Lung (tissue), 12 donors: Measurements from ENCODE around the gene MCF2. TPM values are rescaled to one million over a fixed set of nuclear protein-coding genes. Genes with fewer than 3 reads are reported as not detected.

Experiments
- ATAC-seq: fragments of 200-7000 bp; cut with Tn5 transposase; one replicate; pipeline ENCODE4 v1.9.1; 2020; ENCODE audit warnings: moderate number of reproducible peaks; ENCODE audit not compliant: insufficient read depth, low FRiP score
- DNase-seq, 3 donors: peaks; one replicate each; pipeline ENCODE4 v3.0.0-alpha.2; 2013 to 2017
- H3K27ac ChIP-seq, 2 donors: one replicate each; pipeline ENCODE4 v1.5.1; 2013; ENCODE audit warnings: mild to moderate bottlenecking in 2 of 2, moderate library complexity in 2 of 2, control low read depth in 1 of 2, inconsistent platforms in 1 of 2, low read depth in 1 of 2, low read length in 1 of 2
- H3K27me3 ChIP-seq, 3 donors: one replicate each; pipeline ENCODE4 v1.5.1; 2013; ENCODE audit warnings: low read length in 2 of 3; ENCODE audit not compliant: control insufficient read depth in 3 of 3, insufficient read depth in 3 of 3
- H3K36me3 ChIP-seq, 4 donors: one replicate each; pipeline ENCODE4 v1.5.1; 2013; ENCODE audit warnings: low read length in 4 of 4, mild to moderate bottlenecking in 1 of 4, moderate library complexity in 1 of 4; ENCODE audit not compliant: control insufficient read depth in 4 of 4, insufficient read depth in 4 of 4
- H3K4me1 ChIP-seq, 5 donors: one replicate each; pipeline ENCODE4 v1.5.1; 2013; ENCODE audit warnings: low read length in 5 of 5, mild to moderate bottlenecking in 2 of 5, moderate library complexity in 1 of 5; ENCODE audit not compliant: control insufficient read depth in 5 of 5, insufficient read depth in 5 of 5
- H3K4me3 ChIP-seq: one replicate; pipeline ENCODE4 v1.5.1; 2013; ENCODE audit warnings: mild to moderate bottlenecking, control low read depth, moderate library complexity
- H3K9ac ChIP-seq, 2 donors: one replicate each; pipeline ENCODE4 v1.5.1; 2013; ENCODE audit warnings: low read length in 2 of 2, control low read depth in 1 of 2; ENCODE audit not compliant: insufficient read depth in 1 of 2
- H3K9me3 ChIP-seq, 4 donors: one replicate each; pipeline ENCODE4 v1.5.1; 2013; ENCODE audit warnings: low read length in 3 of 4, mild to moderate bottlenecking in 1 of 4, moderate library complexity in 1 of 4; ENCODE audit not compliant: control insufficient read depth in 4 of 4, insufficient read depth in 3 of 4
- WGBS, 2 donors: extraction: QIAGEN DNeasy Blood & Tissue Kit; methylation state at CpG; one replicate each; pipeline ENCODE4 v1.1.7; 2013; 5-methylcytosine and 5-hydroxymethylcytosine counted together
- polyA plus RNA-seq, 2 donors: library from polyadenylated mRNA; stranded (reverse); fragments of 200-250 nt; gene quantifications; one replicate each; pipeline ENCODE4 v1.2.1, GENCODE V29; 2013
- total RNA-seq, 2 donors: library from RNA; depleted of rRNA in 1 of 2; stranded (reverse); fragments of >200 nt in 1 of 2; gene quantifications; one replicate each; pipeline ENCODE4 v1.2.1, GENCODE V29; 2014 to 2021
- TF ChIP-seq, protein P1 (sequence below): IDR thresholded peaks from 2 replicates; pipeline ENCODE4 v1.5.1; 2012; ENCODE audit warnings: mild to moderate bottlenecking; ENCODE audit errors: control extremely low read depth, extremely low read depth
- donor health status: control.
- donor health status: control.
- donor health status: Bipolar disorder and iron deficiency.
- donor health status: healthy.
- donor health status: DM: yes; HTN: yes; CAD: no.

MCF2 gene
- total and polyA plus RNA-seq, 4 donors: 0.10 to 0.37 (median 0.14) TPM

DNA sequence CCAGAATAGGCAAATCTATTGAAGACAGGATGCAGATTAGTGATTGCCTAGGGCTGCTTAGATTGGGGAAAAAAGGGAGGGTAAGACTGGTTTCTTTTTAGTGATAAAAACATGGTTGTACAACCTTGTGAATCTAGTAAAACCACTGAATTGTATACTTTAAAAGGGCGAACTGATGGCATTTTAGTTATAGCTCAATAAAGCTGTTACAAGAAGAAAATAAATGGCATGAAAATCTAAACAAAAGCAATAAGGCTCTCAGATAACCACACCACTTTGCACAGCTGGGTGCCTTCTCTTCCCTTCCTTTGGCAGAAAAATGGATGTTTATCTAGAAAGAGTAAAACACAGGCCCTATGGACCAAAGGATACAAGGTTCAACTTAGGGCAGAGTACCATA is 107.9 kb downstream of the MCF2 start:
- no peaks in the 10 kb centered on the region for H3K27me3 ChIP-seq
- TF ChIP-seq, protein P1, sequence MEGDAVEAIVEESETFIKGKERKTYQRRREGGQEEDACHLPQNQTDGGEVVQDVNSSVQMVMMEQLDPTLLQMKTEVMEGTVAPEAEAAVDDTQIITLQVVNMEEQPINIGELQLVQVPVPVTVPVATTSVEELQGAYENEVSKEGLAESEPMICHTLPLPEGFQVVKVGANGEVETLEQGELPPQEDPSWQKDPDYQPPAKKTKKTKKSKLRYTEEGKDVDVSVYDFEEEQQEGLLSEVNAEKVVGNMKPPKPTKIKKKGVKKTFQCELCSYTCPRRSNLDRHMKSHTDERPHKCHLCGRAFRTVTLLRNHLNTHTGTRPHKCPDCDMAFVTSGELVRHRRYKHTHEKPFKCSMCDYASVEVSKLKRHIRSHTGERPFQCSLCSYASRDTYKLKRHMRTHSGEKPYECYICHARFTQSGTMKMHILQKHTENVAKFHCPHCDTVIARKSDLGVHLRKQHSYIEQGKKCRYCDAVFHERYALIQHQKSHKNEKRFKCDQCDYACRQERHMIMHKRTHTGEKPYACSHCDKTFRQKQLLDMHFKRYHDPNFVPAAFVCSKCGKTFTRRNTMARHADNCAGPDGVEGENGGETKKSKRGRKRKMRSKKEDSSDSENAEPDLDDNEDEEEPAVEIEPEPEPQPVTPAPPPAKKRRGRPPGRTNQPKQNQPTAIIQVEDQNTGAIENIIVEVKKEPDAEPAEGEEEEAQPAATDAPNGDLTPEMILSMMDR: no peak
- no peaks in the 10 kb centered on the region for H3K36me3 ChIP-seq
- DNase-seq (no peak), ATAC-seq (no peak)
- H3K9ac ChIP-seq: no peak overlapping the region
- H3K27ac ChIP-seq: no peak overlapping the region
- peaks cover 0 to 2% (median 0%) of the 10 kb centered on the region in 4 donors for H3K9me3 ChIP-seq
- 46 to 92% methylated on average over 1 of the region's 1 CpG for WGBS, 2 donors
- no peaks in the 10 kb centered on the region for H3K4me1 ChIP-seq
- H3K4me3 ChIP-seq: no peak overlapping the region

DNA sequence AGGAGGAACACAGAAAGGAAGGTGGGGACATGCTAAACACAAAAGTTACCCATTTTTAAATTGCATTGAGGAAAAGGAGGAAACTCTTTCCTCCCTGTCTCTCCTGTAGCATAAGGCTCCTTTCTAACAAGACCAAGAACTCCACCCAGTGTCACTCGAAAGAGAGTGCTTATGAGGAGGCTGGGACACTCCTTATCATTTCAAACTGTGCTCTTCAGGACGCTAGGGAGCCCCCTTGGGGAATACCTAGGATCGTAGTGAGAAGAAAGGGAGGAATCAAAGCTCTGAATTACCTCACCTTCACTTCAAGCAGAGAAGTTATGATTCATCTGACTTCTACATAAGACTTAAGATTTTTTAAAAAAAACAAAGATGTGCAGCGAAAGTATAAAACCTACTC is 111.9 kb downstream of the MCF2 start:
- TF ChIP-seq, protein P1: no peak
- no peak overlapping the region for H3K4me3 ChIP-seq
- no peaks in the 10 kb centered on the region for H3K36me3 ChIP-seq
- H3K4me1 ChIP-seq: no peaks in the 10 kb centered on the region
- no peak overlapping the region for H3K9ac ChIP-seq
- no peaks in the 10 kb centered on the region for H3K9me3 ChIP-seq
- DNase-seq (no peak), ATAC-seq (no peak)
- no peak overlapping the region for H3K27ac ChIP-seq
- 49 to 86% methylated on average over 4 of the region's 4 CpGs for WGBS, 2 donors
- no peaks in the 10 kb centered on the region for H3K27me3 ChIP-seq

DNA sequence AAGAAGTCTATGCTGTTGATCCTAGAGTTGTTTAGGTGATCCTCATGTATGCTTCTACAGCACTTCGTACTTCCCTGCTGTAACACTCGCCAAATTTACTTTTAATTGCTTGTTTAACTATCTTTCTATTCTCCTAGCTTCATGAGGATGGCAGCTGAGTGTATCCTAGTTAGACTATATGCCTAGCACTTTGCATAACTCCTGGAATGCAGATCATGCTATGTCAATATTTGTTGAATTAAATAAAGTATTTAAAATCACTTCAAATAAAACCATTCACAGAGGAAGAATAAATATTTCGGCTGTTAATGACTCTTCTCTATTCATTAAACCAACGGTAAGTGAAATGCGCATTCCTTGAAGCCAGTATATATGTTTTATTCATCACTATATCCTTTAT is 122.4 kb downstream of the MCF2 start:
- H3K9me3 ChIP-seq: no peaks in the 10 kb centered on the region
- 53 to 89% methylated on average over 5 of the region's 5 CpGs for WGBS, 2 donors
- peaks cover 0 to 11% (median 4%) of the 10 kb centered on the region in 3 donors for H3K27me3 ChIP-seq
- no peaks in the 10 kb centered on the region for H3K36me3 ChIP-seq
- H3K4me1 ChIP-seq: no peaks in the 10 kb centered on the region
- H3K9ac ChIP-seq: no peak overlapping the region
- TF ChIP-seq, protein P1: no peak
- DNase-seq (no peak), ATAC-seq (no peak)
- no peak overlapping the region for H3K4me3 ChIP-seq
- no peak overlapping the region for H3K27ac ChIP-seq

DNA sequence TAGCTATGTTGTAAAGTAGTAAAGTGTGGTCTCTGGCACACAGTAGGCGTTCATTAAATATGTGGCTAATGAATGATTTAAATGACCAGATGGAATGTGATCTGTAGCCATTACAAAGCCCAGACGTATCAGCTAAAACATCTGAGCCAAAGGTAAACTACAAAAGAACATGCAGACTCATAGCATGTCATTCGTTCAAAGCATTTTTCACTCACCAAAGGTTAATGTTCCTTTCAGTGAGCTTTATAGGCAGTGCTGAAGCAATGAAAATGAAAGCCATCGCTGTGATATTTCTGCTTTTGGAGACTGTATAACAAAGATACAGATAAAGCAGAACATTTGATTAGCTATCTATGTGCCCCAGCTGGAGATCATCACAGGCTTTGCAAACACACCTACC is 126.9 kb downstream of the MCF2 start:
- no peak for DNase-seq
- WGBS, 2 donors: 44 to 75% methylated on average over 4 of the region's 4 CpGs
- TF ChIP-seq, protein P1: no peak
- H3K9me3 ChIP-seq: no peaks in the 10 kb centered on the region
- H3K27ac ChIP-seq: no peak overlapping the region
- no peak overlapping the region for H3K4me3 ChIP-seq
- H3K4me1 ChIP-seq: no peaks in the 10 kb centered on the region
- ATAC-seq: no peak
- peaks cover 0 to 9% (median 6%) of the 10 kb centered on the region in 3 donors for H3K27me3 ChIP-seq
- H3K9ac ChIP-seq: no peak overlapping the region
- H3K36me3 ChIP-seq: no peaks in the 10 kb centered on the region
